ENCODE results near the gene ZNF536.

GRCh38 chr19:30518965-30519606 is 146.9 kb downstream of the ZNF536 start:
- TF ChIP-seq CTCF (conservative IDR thresholded peaks at IDR 0.05; ENCODE audit: low read depth, low read length) (no peak), RAD21 (IDR thresholded peaks at IDR 0.05; ENCODE audit: low read length) (no peak), CEBPB (IDR thresholded peaks at IDR 0.05; ENCODE audit: low read depth, low read length) (no peak), MAFK (IDR thresholded peaks at IDR 0.05; ENCODE audit: low read depth, low read length) (no peak), POLR2A (IDR thresholded peaks at IDR 0.05; ENCODE audit: low read depth, low read length) (no peak), MXI1 (IDR thresholded peaks at IDR 0.05; ENCODE audit: borderline replicate concordance, low read depth, low read length) (no peak)

Measured in IMR-90 (cell line).